HG03108 (cell line): ENCODE results near the gene RPS4Y1.
"Not testable (repeated sequence)": the region's sequence is repeated elsewhere in the genome, so short reads cannot be mapped to it uniquely, and the experiment has no call there.

Experiments
- ATAC-seq: cut with Tn5 transposase; IDR thresholded peaks from one replicate; pipeline ENCODE4 v1.9.1; 2021; ENCODE audit warnings: moderate library complexity; ENCODE audit not compliant: unreplicated experiment

Gene RPS4Y1

DNA sequence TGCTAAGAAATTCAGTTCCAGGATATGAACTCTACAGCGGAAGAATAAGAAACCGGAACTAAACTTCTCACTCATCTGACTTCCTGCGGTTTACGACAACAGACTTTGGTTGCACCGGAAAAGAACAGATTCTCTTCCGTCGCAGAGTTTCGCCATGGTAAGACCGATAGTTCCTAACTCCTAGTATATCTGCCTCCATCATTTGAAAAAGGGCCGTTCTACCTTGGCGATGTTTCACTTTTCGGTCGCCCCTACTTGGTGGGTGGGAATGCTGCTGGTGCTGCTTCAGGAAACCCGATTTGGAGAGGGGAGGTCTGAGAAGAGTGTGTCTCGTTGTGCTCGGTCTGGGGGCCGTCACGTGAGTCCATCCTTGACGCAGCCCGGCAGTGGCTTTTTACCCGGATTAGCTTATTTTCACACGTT, at the start of gene RPS4Y1:
TSS of gene RPS4Y1 (plus strand) at position 132 of the 423 bp plus-strand sequence. CDS start at position 155, 23 bp downstream.
- no peak for ATAC-seq

GRCh38 chrY:2796977-2797523, 44.4 kb upstream of the RPS4Y1 start:
- ATAC-seq, result no peak

GRCh38 chrY:2797991-2798390, 43.4 kb upstream of the RPS4Y1 start:
- no peak for ATAC-seq

- no peak for ATAC-seq
These were observed 41.2 kb upstream of the RPS4Y1 start for GRCh38 chrY:2800246-2800645.

DNA sequence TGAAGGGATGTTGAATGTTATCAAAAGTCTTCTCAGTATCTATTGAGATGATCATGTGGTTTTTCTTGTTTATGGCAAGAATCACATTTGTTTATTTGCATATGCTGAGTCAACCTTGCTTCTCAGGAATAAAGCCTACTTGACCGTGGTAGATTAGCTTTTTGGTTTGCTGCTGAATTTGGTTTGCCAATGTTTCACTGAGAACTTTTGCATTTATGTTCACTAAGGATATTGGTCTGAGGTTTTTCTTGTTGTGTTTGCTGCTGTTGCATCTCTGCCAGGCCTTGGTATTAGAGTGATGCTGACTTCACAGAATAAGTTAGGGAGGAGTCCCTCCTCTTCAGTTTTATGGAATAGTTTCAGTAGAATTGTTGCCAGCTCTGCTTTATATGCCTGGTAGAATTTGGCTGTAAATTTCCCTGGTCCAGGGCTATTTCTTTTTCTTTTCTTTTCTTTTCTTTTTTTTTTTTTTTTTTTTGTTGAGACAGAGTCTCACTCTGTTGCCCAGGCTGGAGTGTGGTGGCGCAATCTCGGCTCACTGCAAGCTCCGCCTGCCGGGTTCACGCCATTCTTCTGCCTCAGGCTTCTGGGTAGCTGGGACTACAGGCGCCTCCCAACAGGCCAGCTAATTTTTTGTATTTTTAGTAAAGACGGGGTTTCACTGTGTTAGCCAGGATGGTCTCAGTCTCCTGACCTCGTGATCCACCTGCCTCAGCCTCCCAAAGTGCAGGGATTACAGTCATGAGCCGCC, 24.1 kb upstream of the RPS4Y1 start:
- not testable (repeated sequence) for ATAC-seq

DNA sequence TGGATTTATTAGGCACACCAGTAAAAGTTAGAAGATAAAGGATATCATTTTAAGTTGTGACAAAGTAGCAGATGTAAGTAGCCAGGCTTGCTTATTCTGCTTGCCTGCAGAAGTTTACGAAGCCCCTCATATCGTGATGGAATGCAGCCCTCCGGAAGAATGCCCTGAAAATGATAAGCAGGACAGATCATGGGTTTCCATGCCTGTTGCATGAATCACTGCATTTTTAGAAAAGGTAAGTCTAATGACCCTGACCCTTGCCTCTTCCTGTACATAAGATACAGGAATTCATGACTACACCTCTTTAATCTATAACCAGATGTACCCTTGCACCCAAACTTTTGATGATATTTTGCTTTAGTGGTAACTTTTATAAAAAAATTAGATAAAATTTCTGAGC, 16.9 kb upstream of the RPS4Y1 start:
- ATAC-seq, result no peak

- ATAC-seq, result no peak
These were observed 12.9 kb upstream of the RPS4Y1 start for GRCh38 chrY:2828497-2828896.

DNA sequence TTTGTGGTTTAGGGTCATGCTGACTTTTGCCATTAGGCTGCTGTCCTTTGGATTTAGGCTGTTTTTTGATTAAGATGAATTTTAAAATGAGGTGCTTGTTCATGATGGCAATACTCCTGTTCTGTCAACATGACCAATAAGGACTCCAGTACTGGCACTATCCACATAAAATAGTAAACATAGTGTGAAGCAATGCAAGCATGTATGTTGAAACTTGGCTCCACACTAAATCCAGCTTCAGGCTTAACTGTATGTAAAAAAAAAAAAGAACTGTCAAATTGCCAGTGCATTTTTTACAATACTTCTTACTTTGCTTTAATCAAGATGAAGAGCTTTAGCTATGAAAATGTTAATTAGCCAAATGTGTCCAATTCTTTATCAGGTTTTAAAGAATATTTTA, 6.2 kb upstream of the RPS4Y1 start:
- no peak for ATAC-seq

GRCh38 chrY:2837078-2837477, 4.3 kb upstream of the RPS4Y1 start:
- ATAC-seq, result no peak

- ATAC-seq, result no peak
These were observed 3.5 kb upstream of the RPS4Y1 start for GRCh38 chrY:2837932-2838331.

DNA sequence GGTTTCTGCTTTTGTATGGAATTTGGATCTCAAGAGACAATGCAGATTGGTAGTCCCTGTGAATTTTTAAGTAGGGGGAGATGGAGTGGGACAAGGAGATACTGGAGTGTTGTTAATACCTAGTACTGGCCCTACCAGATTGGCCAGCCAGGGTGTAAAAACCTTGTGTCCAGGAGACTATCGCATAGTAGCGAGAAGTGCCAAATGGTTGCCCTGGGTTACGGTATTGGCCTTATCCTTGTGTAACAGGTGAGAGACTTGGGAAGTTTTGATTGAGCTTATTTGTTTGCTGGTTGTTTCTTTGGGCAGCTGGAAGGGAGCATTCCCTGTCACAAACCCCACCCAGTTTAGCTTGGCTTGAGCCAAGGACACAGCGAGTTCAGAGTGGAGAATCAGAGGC, 5.4 kb downstream of the RPS4Y1 start:
- ATAC-seq, result no peak

- ATAC-seq, result no peak
These were observed 7.0 kb downstream of the RPS4Y1 start for GRCh38 chrY:2848384-2848783.

GRCh38 chrY:2849368-2849767, 8.0 kb downstream of the RPS4Y1 start:
- ATAC-seq, result no peak

GRCh38 chrY:2854145-2854774, 12.9 kb downstream of the RPS4Y1 start:
- no peak for ATAC-seq

- ATAC-seq, result no peak
These were observed 15.7 kb downstream of the RPS4Y1 start for GRCh38 chrY:2857068-2857467.

DNA sequence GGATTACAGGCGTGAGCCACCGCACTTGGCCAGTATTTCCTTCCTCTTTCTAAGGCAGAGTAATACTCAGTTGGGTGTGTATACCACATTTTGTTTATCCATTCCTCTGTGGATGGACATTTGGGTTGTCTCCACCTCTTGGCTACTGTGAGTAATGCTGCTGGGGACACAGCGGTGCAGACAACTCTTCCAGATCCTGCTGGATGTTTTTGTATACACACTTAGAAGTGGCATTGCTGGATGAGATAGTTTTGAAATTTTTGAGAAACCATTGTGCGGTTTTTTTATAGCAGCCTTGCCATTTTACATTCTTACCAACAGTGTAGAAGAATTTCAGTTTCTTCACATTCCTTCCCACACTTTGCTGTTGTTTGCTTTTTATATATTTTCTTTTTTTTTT, 16.3 kb downstream of the RPS4Y1 start:
- ATAC-seq, result no peak

DNA sequence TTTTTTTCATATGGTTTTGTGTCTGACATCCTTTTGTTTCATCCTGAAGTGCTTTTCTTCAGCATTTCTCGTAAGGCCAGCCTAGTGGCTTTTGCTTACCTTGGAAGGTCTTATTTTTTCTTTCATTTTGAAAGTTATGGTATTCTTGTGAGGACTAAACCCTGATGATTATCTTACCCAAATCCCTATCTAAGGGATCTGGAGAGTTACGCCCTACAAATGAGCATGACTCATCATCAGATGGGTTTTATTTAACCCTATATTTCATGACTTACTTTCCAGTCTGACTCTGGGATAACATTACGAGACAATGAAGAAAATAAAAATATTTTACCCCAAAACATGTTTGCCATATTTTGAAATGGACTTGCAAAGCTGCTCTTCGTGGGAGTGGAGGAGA, 18.4 kb downstream of the RPS4Y1 start:
- no peak for ATAC-seq

GRCh38 chrY:2860511-2860910, 19.1 kb downstream of the RPS4Y1 start:
- no peak for ATAC-seq

DNA sequence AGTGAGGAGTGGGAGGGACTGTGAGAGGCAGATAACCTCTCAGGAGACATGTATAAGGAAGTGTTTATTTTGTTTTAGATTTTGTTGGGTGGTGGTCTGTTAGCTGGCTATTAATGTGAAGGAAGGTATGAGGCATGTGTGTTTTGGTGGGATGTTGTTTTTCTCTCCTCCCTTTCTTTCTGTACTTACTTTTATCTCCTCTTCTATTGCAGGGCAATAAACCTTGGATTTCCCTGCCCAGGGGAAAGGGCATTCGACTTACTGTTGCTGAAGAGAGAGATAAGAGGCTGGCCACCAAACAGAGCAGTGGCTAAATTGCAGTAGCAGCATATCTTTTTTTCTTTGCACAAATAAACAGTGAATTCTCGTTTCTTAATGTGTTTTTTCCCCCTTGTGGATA, 25.2 kb downstream of the RPS4Y1 start:
- ATAC-seq, result no peak

- no peak for ATAC-seq
These were observed 26.1 kb downstream of the RPS4Y1 start for GRCh38 chrY:2867469-2867868.

DNA sequence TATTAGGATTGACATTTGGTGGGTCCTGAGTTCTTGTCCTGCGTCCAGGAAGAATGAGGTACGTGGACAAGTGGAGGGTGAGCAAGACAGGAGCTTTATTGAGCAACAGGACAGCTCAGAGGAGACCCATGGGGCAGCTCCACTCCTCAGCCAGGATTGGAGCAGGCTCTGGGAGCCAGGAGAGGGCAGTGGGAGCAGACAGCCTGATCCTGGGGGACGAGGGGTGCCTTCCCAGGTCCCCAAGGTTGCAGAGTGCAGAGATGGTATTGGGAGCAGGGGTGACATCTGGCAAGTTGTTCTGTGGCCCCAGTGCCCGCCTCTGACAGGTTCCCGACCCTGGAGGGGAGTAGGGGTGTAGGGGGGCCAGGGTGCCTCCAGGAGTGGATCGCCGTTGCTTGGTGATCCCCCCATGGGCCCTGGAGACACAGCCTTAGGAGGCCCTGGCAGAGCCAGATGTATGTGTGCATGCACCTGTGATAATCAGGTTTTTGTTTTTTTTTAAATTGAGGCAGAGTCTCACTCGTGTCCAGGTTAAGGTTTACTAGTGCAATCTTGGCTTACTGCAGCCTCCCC, 26.7 kb downstream of the RPS4Y1 start:
- no peak for ATAC-seq

GRCh38 chrY:2872234-2872633, 30.8 kb downstream of the RPS4Y1 start:
- not testable (repeated sequence) for ATAC-seq
